Right renal cortex interstitium (tissue), 3 donors: ENCODE data around the gene KLHDC10. TPM values are rescaled to one million over a fixed set of nuclear protein-coding genes. Genes with fewer than 3 reads are reported as not detected.

Source experiments
- polyA plus RNA-seq, 3 donors: library from polyadenylated mRNA; unstranded; fragments of 120-200 nt; gene quantifications; one replicate each; pipeline ENCODE4 v1.2.1, GENCODE V29; 2013; ENCODE audit not compliant: insufficient read length in 3 of 3

KLHDC10 gene
- polyA plus RNA-seq, 3 donors, result 49.6 to 56.2 (median 52.2) TPM

Other genes starting within 250 kb of the KLHDC10 start
- gene UBE2H, start 117.6 kb upstream of the KLHDC10 start, polyA plus RNA-seq, result 100 to 1,000 TPM; 121 to 128 (median 125) TPM
- 10 to 100 TPM; 29.2 to 30.7 (median 29.6) TPM for gene ZC3HC1, start 19.2 kb upstream of the KLHDC10 start, polyA plus RNA-seq
- 10 to 100 TPM; 28.3 to 30.6 (median 28.4) TPM for gene TMEM209, start 134.9 kb downstream of the KLHDC10 start, polyA plus RNA-seq
- not detected for gene SSMEM1, start 137.3 kb downstream of the KLHDC10 start, polyA plus RNA-seq
- under 1 TPM; 0.34 to 0.46 (median 0.39) TPM for gene CPA2, start 196.3 kb downstream of the KLHDC10 start, polyA plus RNA-seq
- under 1 TPM; 0.16 to 0.50 (median 0.47) TPM for gene CPA4, start 222.6 kb downstream of the KLHDC10 start, polyA plus RNA-seq